Neural progenitor cell (in vitro differentiated cells): Measurements from ENCODE around the gene URB1.

Source experiments
- EZH2phosphoT487 ChIP-seq: fragments of 200-600 bp; sonication (generic); IDR thresholded peaks from 2 replicates; pipeline ENCODE4 v1.6.1; 2017; ENCODE audit warnings: antibody characterized with exemption
- TF ChIP-seq, protein P1 (sequence below): fragments of 200-600 bp; sonication (generic); IDR thresholded peaks from 2 replicates; pipeline ENCODE4 v1.5.1; 2017; ENCODE audit warnings: antibody characterized with exemption, mild to moderate bottlenecking

DNA sequence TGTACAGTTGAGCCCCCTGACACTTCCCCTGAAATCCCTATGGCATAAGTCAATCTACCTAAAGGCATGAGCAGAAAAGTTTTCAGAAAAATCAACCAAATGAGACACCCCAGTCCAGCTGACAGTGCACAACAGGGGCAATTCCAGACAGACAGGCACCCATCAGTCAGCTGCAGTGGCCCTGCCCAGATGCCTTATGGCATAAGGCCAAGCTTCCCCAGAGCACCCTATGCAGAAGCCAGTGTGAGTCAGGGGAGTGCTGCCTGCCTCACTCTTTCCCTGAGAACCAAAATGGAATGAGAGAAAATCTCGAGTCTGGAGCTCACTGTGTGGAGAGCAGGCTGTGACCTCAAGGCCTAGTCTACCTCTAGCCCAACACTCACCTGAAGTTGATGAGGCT is 56.1 kb downstream of the URB1 start:
- no peak for TF ChIP-seq EZH2phosphoT487
- TF ChIP-seq, protein P1, sequence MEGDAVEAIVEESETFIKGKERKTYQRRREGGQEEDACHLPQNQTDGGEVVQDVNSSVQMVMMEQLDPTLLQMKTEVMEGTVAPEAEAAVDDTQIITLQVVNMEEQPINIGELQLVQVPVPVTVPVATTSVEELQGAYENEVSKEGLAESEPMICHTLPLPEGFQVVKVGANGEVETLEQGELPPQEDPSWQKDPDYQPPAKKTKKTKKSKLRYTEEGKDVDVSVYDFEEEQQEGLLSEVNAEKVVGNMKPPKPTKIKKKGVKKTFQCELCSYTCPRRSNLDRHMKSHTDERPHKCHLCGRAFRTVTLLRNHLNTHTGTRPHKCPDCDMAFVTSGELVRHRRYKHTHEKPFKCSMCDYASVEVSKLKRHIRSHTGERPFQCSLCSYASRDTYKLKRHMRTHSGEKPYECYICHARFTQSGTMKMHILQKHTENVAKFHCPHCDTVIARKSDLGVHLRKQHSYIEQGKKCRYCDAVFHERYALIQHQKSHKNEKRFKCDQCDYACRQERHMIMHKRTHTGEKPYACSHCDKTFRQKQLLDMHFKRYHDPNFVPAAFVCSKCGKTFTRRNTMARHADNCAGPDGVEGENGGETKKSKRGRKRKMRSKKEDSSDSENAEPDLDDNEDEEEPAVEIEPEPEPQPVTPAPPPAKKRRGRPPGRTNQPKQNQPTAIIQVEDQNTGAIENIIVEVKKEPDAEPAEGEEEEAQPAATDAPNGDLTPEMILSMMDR: no peak
